NCI-H2196 treated with DMSO at 0.1 percent for 48 hours (cell line): ENCODE measurements around the gene HLA-DOA.
A peak's percentile ranks its signal among the peaks of the same experiment; 100 is the strongest.

Experiments used
- DNase-seq: peaks from one replicate; lab custom pipeline; 2025; ENCODE audit not compliant: unreplicated experiment; lab: John Stamatoyannopoulos, UW

The HLA-DOA gene

GRCh38 chr6:32980488-32981038 is 28.8 kb downstream of the HLA-DOA start:
- DNase-seq: no peak

- DNase-seq: no peak
Observed at GRCh38 chr6:32979720-32980487, 29.5 kb downstream of the HLA-DOA start.

- no peak for DNase-seq
Observed at GRCh38 chr6:32977953-32978324, 31.5 kb downstream of the HLA-DOA start.

- DNase-seq: no peak
Observed at GRCh38 chr6:32977272-32977952, 32.0 kb downstream of the HLA-DOA start.

- no peak for DNase-seq
Observed at GRCh38 chr6:32976334-32977069, 32.9 kb downstream of the HLA-DOA start.

GRCh38 chr6:32975886-32976285 is 33.5 kb downstream of the HLA-DOA start:
- no peak for DNase-seq

GRCh38 chr6:32974541-32975308 is 34.7 kb downstream of the HLA-DOA start:
- no peak for DNase-seq

- no peak for DNase-seq
Observed at GRCh38 chr6:32974016-32974333, 35.4 kb downstream of the HLA-DOA start.

GRCh38 chr6:32973144-32974015 is 36.0 kb downstream of the HLA-DOA start:
- no peak for DNase-seq

- no peak for DNase-seq
Observed at GRCh38 chr6:32972353-32973143, 36.8 kb downstream of the HLA-DOA start.

GRCh38 chr6:32971581-32972352 is 37.6 kb downstream of the HLA-DOA start:
- DNase-seq: peak; percentile 100

GRCh38 chr6:32971242-32971580 is 38.2 kb downstream of the HLA-DOA start:
- no peak for DNase-seq

- peak; percentile 69 for DNase-seq
Observed at GRCh38 chr6:32970413-32971241, 38.8 kb downstream of the HLA-DOA start.

- peak; percentile 64 for DNase-seq
Observed at GRCh38 chr6:32969685-32970412, 39.5 kb downstream of the HLA-DOA start.

- peak; percentile 54 for DNase-seq
Observed at GRCh38 chr6:32968867-32969684, 40.3 kb downstream of the HLA-DOA start.
